ENCODE data around the gene PDE10A. TPM values are rescaled to one million over a fixed set of nuclear protein-coding genes. Genes with fewer than 3 reads are reported as not detected.

PDE10A gene
- total RNA-seq, 1 experiment from 2014 or later: 0.31 TPM

DNA sequence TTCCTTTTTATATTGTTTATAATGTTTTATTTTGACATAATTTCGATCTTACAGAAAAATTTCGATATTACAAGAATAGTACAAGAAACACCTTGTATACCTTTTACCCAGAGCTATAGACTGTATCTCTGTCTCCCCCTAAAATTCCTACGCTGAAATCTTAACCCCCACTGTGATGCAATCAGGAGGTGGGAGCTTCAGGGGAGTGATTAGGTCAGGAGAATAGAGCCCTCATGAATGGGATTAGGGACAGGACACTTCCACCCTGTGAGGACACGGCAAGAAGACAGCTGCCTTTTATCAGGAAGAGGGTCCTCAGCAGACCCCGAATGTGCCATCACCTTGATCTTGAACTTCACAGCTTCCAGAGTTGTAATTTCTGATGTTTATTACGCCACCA lies 204.9 kb downstream of the PDE10A start:
- no peak for DNase-seq
- H3K14ac ChIP-seq (ENCODE audit: insufficient read depth, low read length): no peak overlapping the region
- H3K56ac ChIP-seq (ENCODE audit: insufficient read length, low read depth, low read length): no peak overlapping the region
- no peak overlapping the region for H2AFZ ChIP-seq (ENCODE audit: low read length)
- no peak overlapping the region for H3K4me2 ChIP-seq (ENCODE audit: insufficient read depth, insufficient read length, low read length)
- no peak overlapping the region for H4K91ac ChIP-seq (ENCODE audit: insufficient read length, low read depth, low read length)
- H3K36me3 Mint-ChIP-seq (ENCODE audit: insufficient read depth in 1 of 3, low read depth in 3 of 3): peaks cover 9 to 12% (median 10%) of the 10 kb centered on the region in 3 experiments; a peak in 6 of 7 replicates
- H3T11ph ChIP-seq (ENCODE audit: low read length): no peak overlapping the region
- H2BK15ac ChIP-seq (ENCODE audit: low read depth, low read length): no peak overlapping the region
- H3K9me3 ChIP-seq (ENCODE audit: control insufficient read depth, low read depth, low read length): no peaks in the 10 kb centered on the region
- no peak overlapping the region for H3K4me3 Mint-ChIP-seq
- H2BK12ac ChIP-seq (ENCODE audit: insufficient read length, low read depth, low read length): no peak overlapping the region
- peaks cover 11% of the 10 kb centered on the region in 2 experiments for H3K9me3 Mint-ChIP-seq
- no CpG with 5 or more reads among the region's 6 CpGs for whole genome bisulfite sequencing (ENCODE audit: extremely low coverage, insufficient read length, low lambda C conversion rate)
- H3K27me3 Mint-ChIP-seq (ENCODE audit: low read depth): peaks cover 58% of the 10 kb centered on the region
- H3K23ac ChIP-seq (ENCODE audit: insufficient read length, low read depth, low read length): no peak overlapping the region
- H4K8ac ChIP-seq (replicated peaks; ENCODE audit: insufficient read length, low read depth, low read length): no peak overlapping the region
- no peak overlapping the region for H4K5ac ChIP-seq (ENCODE audit: insufficient read length, low read depth, low read length)
- TF ChIP-seq, protein P1, sequence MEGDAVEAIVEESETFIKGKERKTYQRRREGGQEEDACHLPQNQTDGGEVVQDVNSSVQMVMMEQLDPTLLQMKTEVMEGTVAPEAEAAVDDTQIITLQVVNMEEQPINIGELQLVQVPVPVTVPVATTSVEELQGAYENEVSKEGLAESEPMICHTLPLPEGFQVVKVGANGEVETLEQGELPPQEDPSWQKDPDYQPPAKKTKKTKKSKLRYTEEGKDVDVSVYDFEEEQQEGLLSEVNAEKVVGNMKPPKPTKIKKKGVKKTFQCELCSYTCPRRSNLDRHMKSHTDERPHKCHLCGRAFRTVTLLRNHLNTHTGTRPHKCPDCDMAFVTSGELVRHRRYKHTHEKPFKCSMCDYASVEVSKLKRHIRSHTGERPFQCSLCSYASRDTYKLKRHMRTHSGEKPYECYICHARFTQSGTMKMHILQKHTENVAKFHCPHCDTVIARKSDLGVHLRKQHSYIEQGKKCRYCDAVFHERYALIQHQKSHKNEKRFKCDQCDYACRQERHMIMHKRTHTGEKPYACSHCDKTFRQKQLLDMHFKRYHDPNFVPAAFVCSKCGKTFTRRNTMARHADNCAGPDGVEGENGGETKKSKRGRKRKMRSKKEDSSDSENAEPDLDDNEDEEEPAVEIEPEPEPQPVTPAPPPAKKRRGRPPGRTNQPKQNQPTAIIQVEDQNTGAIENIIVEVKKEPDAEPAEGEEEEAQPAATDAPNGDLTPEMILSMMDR (conservative IDR thresholded peaks at IDR 0.05): no peak
- no peak overlapping the region for H3K4ac ChIP-seq (ENCODE audit: low read depth, low read length)
- no peaks in the 10 kb centered on the region for H3K4me1 ChIP-seq (ENCODE audit: insufficient read depth, low read length)
- H3K79me2 ChIP-seq (ENCODE audit: insufficient read depth, low read length): no peaks in the 10 kb centered on the region
- no peak overlapping the region for H3K9ac ChIP-seq (ENCODE audit: extremely low read depth, insufficient read length, low read length)
- H2BK20ac ChIP-seq (ENCODE audit: low read depth, low read length, poor library complexity, severe bottlenecking): no peak overlapping the region
- H4K20me1 ChIP-seq (ENCODE audit: control insufficient read depth, insufficient read depth, insufficient read length): no peaks in the 10 kb centered on the region
- H2AK5ac ChIP-seq (ENCODE audit: insufficient read length, low read length): no peak overlapping the region
- no peaks in the 10 kb centered on the region; the same call in 1 of the 2 replicates for H3K27me3 ChIP-seq (ENCODE audit: insufficient read depth, low read length)
- H2BK5ac ChIP-seq (ENCODE audit: insufficient read length, low read length): no peak overlapping the region
- no peak overlapping the region for H3K27ac ChIP-seq (ENCODE audit: insufficient read length, low read depth, low read length)
- no peaks in the 10 kb centered on the region for H3K79me1 ChIP-seq (ENCODE audit: insufficient read depth, low read depth, low read length, poor library complexity, severe bottlenecking)
- peaks cover 21 to 27% of the 10 kb centered on the region in 2 experiments for H3K4me1 Mint-ChIP-seq
- H3K18ac ChIP-seq (ENCODE audit: insufficient read length, low read depth, low read length): no peak overlapping the region
- no peaks in the 10 kb centered on the region for H3K23me2 ChIP-seq (ENCODE audit: insufficient read length, low read depth, low read length, poor library complexity, severe bottlenecking)
- no peak overlapping the region for H3K27ac Mint-ChIP-seq
- H2BK120ac ChIP-seq (ENCODE audit: low read depth, low read length, poor library complexity, severe bottlenecking): no peak overlapping the region

Data from H9 (cell line).